ENCODE results near the gene SOX18. TPM values are rescaled to one million over a fixed set of nuclear protein-coding genes. Genes with fewer than 3 reads are reported as not detected.

SOX18 gene
- polyA plus RNA-seq, 1 donor = 5.3 TPM

- Histone ChIP-seq H3K9me3 (ENCODE audit: control insufficient read depth, low read depth, low read length) (peaks cover 7% of the 10 kb centered on the region), H3K4me3 (ENCODE audit: low read length) (no peak overlapping the region), H3K27ac (ENCODE audit: low read length) (no peak overlapping the region), H3K27me3 (ENCODE audit: control insufficient read depth, insufficient read depth, low read length) (peaks cover 75% of the 10 kb centered on the region), H3K36me3 (ENCODE audit: control insufficient read depth, insufficient read depth, low read length) (peaks cover 41% of the 10 kb centered on the region), H3K4me1 (ENCODE audit: control insufficient read depth, insufficient read depth, low read length) (peaks cover 18% of the 10 kb centered on the region)
- no CpG with 5 or more reads among the region's 17 CpGs for WGBS (ENCODE audit: insufficient coverage, low lambda C conversion rate)
- no peak for DNase-seq
Observed at GRCh38 chr20:64036346-64037198, 12.9 kb downstream of the SOX18 start.

GRCh38 chr20:64035933-64036345, 13.5 kb downstream of the SOX18 start, which contains the start of gene C20orf204:
Gene C20orf204, plus strand, starts transcription at chr20:64036182. Its CDS starts 142 bp downstream, at chr20:64036324.
- peaks cover 69% of the 10 kb centered on the region for H3K27me3 ChIP-seq (ENCODE audit: control insufficient read depth, insufficient read depth, low read length)
- no peak within 1 kb of the TSS for H3K4me3 ChIP-seq (ENCODE audit: low read length)
- no peak for DNase-seq
- peaks cover 7% of the 10 kb centered on the region for H3K9me3 ChIP-seq (ENCODE audit: control insufficient read depth, low read depth, low read length)
- peaks cover 41% of the 10 kb centered on the region for H3K36me3 ChIP-seq (ENCODE audit: control insufficient read depth, insufficient read depth, low read length)
- H3K4me1 ChIP-seq (ENCODE audit: control insufficient read depth, insufficient read depth, low read length) = peaks cover 17% of the 10 kb centered on the region
- WGBS (ENCODE audit: insufficient coverage, low lambda C conversion rate) = no CpG with 5 or more reads among the region's 10 CpGs
- H3K27ac ChIP-seq (ENCODE audit: low read length) = no peak within 1 kb of the TSS

GRCh38 chr20:64035066-64035932, 14.1 kb downstream of the SOX18 start:
- no peak for DNase-seq
- Histone ChIP-seq H3K4me1 (ENCODE audit: control insufficient read depth, insufficient read depth, low read length) (peaks cover 23% of the 10 kb centered on the region), H3K27ac (ENCODE audit: low read length) (no peak overlapping the region), H3K27me3 (ENCODE audit: control insufficient read depth, insufficient read depth, low read length) (peaks cover 63% of the 10 kb centered on the region), H3K36me3 (ENCODE audit: control insufficient read depth, insufficient read depth, low read length) (peaks cover 41% of the 10 kb centered on the region), H3K9me3 (ENCODE audit: control insufficient read depth, low read depth, low read length) (peaks cover 7% of the 10 kb centered on the region), H3K4me3 (ENCODE audit: low read length) (no peak overlapping the region)
- WGBS (ENCODE audit: insufficient coverage, low lambda C conversion rate) = no CpG with 5 or more reads among the region's 17 CpGs

GRCh38 chr20:64033981-64034493, 15.4 kb downstream of the SOX18 start:
- Histone ChIP-seq H3K36me3 (ENCODE audit: control insufficient read depth, insufficient read depth, low read length) (peaks cover 51% of the 10 kb centered on the region), H3K4me1 (ENCODE audit: control insufficient read depth, insufficient read depth, low read length) (peaks cover 24% of the 10 kb centered on the region)
- no peak for DNase-seq

GRCh38 chr20:64032706-64033624, 16.5 kb downstream of the SOX18 start:
- Histone ChIP-seq H3K9me3 (ENCODE audit: control insufficient read depth, low read depth, low read length) (peaks cover 8% of the 10 kb centered on the region), H3K27ac (ENCODE audit: low read length) (no peak overlapping the region), H3K27me3 (ENCODE audit: control insufficient read depth, insufficient read depth, low read length) (peaks cover 42% of the 10 kb centered on the region), H3K36me3 (ENCODE audit: control insufficient read depth, insufficient read depth, low read length) (peaks cover 61% of the 10 kb centered on the region), H3K4me1 (ENCODE audit: control insufficient read depth, insufficient read depth, low read length) (peaks cover 23% of the 10 kb centered on the region), H3K4me3 (ENCODE audit: low read length) (no peak overlapping the region)
- WGBS (ENCODE audit: insufficient coverage, low lambda C conversion rate) = no CpG with 5 or more reads among the region's 31 CpGs
- DNase-seq = no peak

More at GRCh38 chr20:64033981-64034493, 15.4 kb downstream of the SOX18 start:
- no CpG with 5 or more reads among the region's 11 CpGs for WGBS (ENCODE audit: insufficient coverage, low lambda C conversion rate)
- Histone ChIP-seq H3K27ac (ENCODE audit: low read length) (no peak overlapping the region), H3K4me3 (ENCODE audit: low read length) (no peak overlapping the region), H3K9me3 (ENCODE audit: control insufficient read depth, low read depth, low read length) (peaks cover 9% of the 10 kb centered on the region), H3K27me3 (ENCODE audit: control insufficient read depth, insufficient read depth, low read length) (peaks cover 50% of the 10 kb centered on the region)

GRCh38 chr20:64031822-64032314, 17.6 kb downstream of the SOX18 start:
- Histone ChIP-seq H3K36me3 (ENCODE audit: control insufficient read depth, insufficient read depth, low read length) (peaks cover 72% of the 10 kb centered on the region), H3K9me3 (ENCODE audit: control insufficient read depth, low read depth, low read length) (peaks cover 4% of the 10 kb centered on the region)
- DNase-seq = no peak

GRCh38 chr20:64030371-64031134, 18.9 kb downstream of the SOX18 start:
- peaks cover 80% of the 10 kb centered on the region for H3K36me3 ChIP-seq (ENCODE audit: control insufficient read depth, insufficient read depth, low read length)
- H3K9me3 ChIP-seq (ENCODE audit: control insufficient read depth, low read depth, low read length) = peaks cover 4% of the 10 kb centered on the region
- H3K27ac ChIP-seq (ENCODE audit: low read length) = no peak overlapping the region
- peak; percentile 57 to 90 for DNase-seq
- no CpG with 5 or more reads among the region's 20 CpGs for WGBS (ENCODE audit: insufficient coverage, low lambda C conversion rate)
- peaks cover 15% of the 10 kb centered on the region for H3K4me1 ChIP-seq (ENCODE audit: control insufficient read depth, insufficient read depth, low read length)
- H3K27me3 ChIP-seq (ENCODE audit: control insufficient read depth, insufficient read depth, low read length) = peaks cover 21% of the 10 kb centered on the region
- H3K4me3 ChIP-seq (ENCODE audit: low read length) = no peak overlapping the region

More at GRCh38 chr20:64031822-64032314, 17.6 kb downstream of the SOX18 start:
- H3K4me3 ChIP-seq (ENCODE audit: low read length) = no peak overlapping the region
- no peak overlapping the region for H3K27ac ChIP-seq (ENCODE audit: low read length)
- H3K4me1 ChIP-seq (ENCODE audit: control insufficient read depth, insufficient read depth, low read length) = peaks cover 18% of the 10 kb centered on the region
- no CpG with 5 or more reads among the region's 19 CpGs for WGBS (ENCODE audit: insufficient coverage, low lambda C conversion rate)
- H3K27me3 ChIP-seq (ENCODE audit: control insufficient read depth, insufficient read depth, low read length) = peaks cover 32% of the 10 kb centered on the region

GRCh38 chr20:64029293-64030117, 19.9 kb downstream of the SOX18 start:
- no CpG with 5 or more reads among the region's 38 CpGs for WGBS (ENCODE audit: insufficient coverage, low lambda C conversion rate)
- no peak overlapping the region for H3K27ac ChIP-seq (ENCODE audit: low read length)
- peaks cover 79% of the 10 kb centered on the region for H3K36me3 ChIP-seq (ENCODE audit: control insufficient read depth, insufficient read depth, low read length)

More at GRCh38 chr20:64029293-64030117, 19.9 kb downstream of the SOX18 start:
- no peak overlapping the region for H3K4me3 ChIP-seq (ENCODE audit: low read length)
- peaks cover 14% of the 10 kb centered on the region for H3K27me3 ChIP-seq (ENCODE audit: control insufficient read depth, insufficient read depth, low read length)
- no peak for DNase-seq
- peaks cover 4% of the 10 kb centered on the region for H3K9me3 ChIP-seq (ENCODE audit: control insufficient read depth, low read depth, low read length)
- H3K4me1 ChIP-seq (ENCODE audit: control insufficient read depth, insufficient read depth, low read length) = peaks cover 24% of the 10 kb centered on the region

All from large intestine (tissue), 3 donors.